NB4 (cell line): Measurements from ENCODE around the gene PDE11A.

ENCODE experiments used
- CTCF ChIP-seq: IDR thresholded peaks from one replicate; pipeline ENCODE4 v1.5.1; 2012; ENCODE audit warnings: low read depth, low read length
- MYC ChIP-seq: IDR thresholded peaks from 2 replicates; pipeline ENCODE4 v1.6.1; 2011; ENCODE audit warnings: low read depth, low read length
- POLR2A ChIP-seq: IDR thresholded peaks from 2 replicates; pipeline ENCODE4 v1.6.1; 2011; ENCODE audit warnings: mild to moderate bottlenecking; ENCODE audit not compliant: insufficient read length; ENCODE audit errors: extremely low read depth

DNA sequence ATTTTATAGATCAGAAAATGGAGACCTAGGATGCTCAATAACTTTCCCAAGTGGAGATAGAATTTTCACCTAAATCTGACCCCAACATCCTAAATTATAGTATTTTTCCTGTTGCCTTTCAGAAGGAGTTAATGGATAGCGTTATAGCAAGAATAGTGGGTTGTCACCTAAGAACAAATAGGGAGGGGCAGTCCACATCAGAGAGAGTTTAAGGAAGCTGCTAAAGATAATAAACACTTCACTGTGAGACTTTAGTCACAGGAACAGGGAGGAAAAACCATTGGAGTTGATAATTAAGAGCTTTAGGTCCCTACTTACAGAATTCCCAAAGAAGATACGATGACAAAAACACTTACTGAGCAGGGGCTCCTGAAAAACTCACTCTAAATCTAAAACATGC lies 229.4 kb downstream of the PDE11A start:
- TF ChIP-seq CTCF (no peak), POLR2A (no peak), MYC (no peak)
